Subcutaneous adipose tissue (tissue), 4 donors: ENCODE results near the gene ZSWIM4. TPM values are rescaled to one million over a fixed set of nuclear protein-coding genes. Genes with fewer than 3 reads are reported as not detected.

ENCODE experiments used
- total RNA-seq, 4 donors: library from RNA; depleted of rRNA; stranded (reverse); fragments of >200 nt; gene quantifications; one replicate each; pipeline ENCODE4 v1.1.0, GENCODE V29; 2016
- TF ChIP-seq, protein P1 (sequence below): fragments of 450-650 bp; IDR thresholded peaks from one replicate; pipeline ENCODE4 v1.5.1; 2016; ENCODE audit warnings: low read depth, mild to moderate bottlenecking, control low read depth, antibody characterized with exemption, moderate library complexity

Gene ZSWIM4
- total RNA-seq, 4 donors from 2014 or later: 1.6 to 4.7 (median 1.9) TPM

DNA sequence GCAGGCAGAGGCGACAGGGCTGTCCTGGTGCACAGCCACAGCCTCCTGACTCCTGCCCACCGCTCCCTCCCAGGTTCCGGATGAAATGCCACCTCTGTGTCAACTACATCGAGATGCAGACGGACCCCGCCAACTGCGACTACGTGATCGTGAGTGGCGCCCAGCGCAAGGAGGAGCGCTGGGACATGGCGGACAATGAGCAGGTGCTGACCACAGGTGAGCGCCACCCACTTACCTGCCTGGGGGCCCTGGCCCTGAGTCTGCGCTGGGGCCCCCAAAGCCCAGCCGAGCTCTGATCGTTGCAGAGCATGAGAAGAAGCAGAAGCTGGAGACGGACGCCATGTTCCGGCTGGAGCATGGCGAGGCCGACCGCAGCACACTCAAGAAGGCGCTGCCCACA, 36.4 kb upstream of the ZSWIM4 start:
- TF ChIP-seq, protein P1, sequence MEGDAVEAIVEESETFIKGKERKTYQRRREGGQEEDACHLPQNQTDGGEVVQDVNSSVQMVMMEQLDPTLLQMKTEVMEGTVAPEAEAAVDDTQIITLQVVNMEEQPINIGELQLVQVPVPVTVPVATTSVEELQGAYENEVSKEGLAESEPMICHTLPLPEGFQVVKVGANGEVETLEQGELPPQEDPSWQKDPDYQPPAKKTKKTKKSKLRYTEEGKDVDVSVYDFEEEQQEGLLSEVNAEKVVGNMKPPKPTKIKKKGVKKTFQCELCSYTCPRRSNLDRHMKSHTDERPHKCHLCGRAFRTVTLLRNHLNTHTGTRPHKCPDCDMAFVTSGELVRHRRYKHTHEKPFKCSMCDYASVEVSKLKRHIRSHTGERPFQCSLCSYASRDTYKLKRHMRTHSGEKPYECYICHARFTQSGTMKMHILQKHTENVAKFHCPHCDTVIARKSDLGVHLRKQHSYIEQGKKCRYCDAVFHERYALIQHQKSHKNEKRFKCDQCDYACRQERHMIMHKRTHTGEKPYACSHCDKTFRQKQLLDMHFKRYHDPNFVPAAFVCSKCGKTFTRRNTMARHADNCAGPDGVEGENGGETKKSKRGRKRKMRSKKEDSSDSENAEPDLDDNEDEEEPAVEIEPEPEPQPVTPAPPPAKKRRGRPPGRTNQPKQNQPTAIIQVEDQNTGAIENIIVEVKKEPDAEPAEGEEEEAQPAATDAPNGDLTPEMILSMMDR: no peak

GRCh38 chr19:13761423-13761822, 33.8 kb upstream of the ZSWIM4 start:
- TF ChIP-seq, protein P1: no peak

GRCh38 chr19:13762635-13763235, 32.5 kb upstream of the ZSWIM4 start:
- TF ChIP-seq, protein P1: no peak

GRCh38 chr19:13763265-13763664, 32.0 kb upstream of the ZSWIM4 start:
- TF ChIP-seq, protein P1: no peak

- TF ChIP-seq, protein P1: no peak
Observed at GRCh38 chr19:13764101-13764807, 31.0 kb upstream of the ZSWIM4 start, which contains the start of gene MRI1. Gene MRI1, plus strand, starts transcription at chr19:13764522. Its CDS starts 67 bp downstream, at chr19:13764589.

GRCh38 chr19:13764821-13765394, 30.3 kb upstream of the ZSWIM4 start:
- TF ChIP-seq, protein P1: no peak

GRCh38 chr19:13765395-13766094, 29.7 kb upstream of the ZSWIM4 start:
- TF ChIP-seq, protein P1: no peak
